AG09309 (cell line): Measurements from ENCODE around the gene TCP1.

Source experiments
- DNase-seq: peaks from one replicate; pipeline ENCODE4 v3.0.0-alpha.2; 2010; ENCODE audit warnings: low read depth
- H3K4me3 ChIP-seq: 2 replicates; pipeline ENCODE4 v1.5.1; 2011; ENCODE audit warnings: mild to moderate bottlenecking, low read depth, low read length, moderate library complexity; ENCODE audit not compliant: control insufficient read depth
- TF ChIP-seq, protein P1 (sequence below): IDR thresholded peaks from 2 replicates; pipeline ENCODE4 v1.5.1; 2011; ENCODE audit warnings: mild to moderate bottlenecking, low read depth, low read length, inconsistent platforms; ENCODE audit not compliant: insufficient read depth, control insufficient read depth; ENCODE audit errors: missing control alignments

TCP1 gene

GRCh38 chr6:159790149-159790955 lies 950 bp upstream of the TCP1 start, which contains the start of gene MRPL18:
Gene MRPL18, plus strand, starts transcription at chr6:159790467. Its CDS starts 121 bp downstream, at chr6:159790588.
- peak; percentile 93 for DNase-seq
- TF ChIP-seq, protein P1, sequence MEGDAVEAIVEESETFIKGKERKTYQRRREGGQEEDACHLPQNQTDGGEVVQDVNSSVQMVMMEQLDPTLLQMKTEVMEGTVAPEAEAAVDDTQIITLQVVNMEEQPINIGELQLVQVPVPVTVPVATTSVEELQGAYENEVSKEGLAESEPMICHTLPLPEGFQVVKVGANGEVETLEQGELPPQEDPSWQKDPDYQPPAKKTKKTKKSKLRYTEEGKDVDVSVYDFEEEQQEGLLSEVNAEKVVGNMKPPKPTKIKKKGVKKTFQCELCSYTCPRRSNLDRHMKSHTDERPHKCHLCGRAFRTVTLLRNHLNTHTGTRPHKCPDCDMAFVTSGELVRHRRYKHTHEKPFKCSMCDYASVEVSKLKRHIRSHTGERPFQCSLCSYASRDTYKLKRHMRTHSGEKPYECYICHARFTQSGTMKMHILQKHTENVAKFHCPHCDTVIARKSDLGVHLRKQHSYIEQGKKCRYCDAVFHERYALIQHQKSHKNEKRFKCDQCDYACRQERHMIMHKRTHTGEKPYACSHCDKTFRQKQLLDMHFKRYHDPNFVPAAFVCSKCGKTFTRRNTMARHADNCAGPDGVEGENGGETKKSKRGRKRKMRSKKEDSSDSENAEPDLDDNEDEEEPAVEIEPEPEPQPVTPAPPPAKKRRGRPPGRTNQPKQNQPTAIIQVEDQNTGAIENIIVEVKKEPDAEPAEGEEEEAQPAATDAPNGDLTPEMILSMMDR, result no peak
- peak within 1 kb of the TSS; percentile 69 for H3K4me3 ChIP-seq

- TF ChIP-seq, protein P1, result no peak
- DNase-seq, result no peak
- H3K4me3 ChIP-seq, result peak overlapping the region; percentile 69
Observed at GRCh38 chr6:159788753-159789376, 537 bp downstream of the TCP1 start.

GRCh38 chr6:159788276-159788675 lies 1.1 kb downstream of the TCP1 start:
- DNase-seq, result no peak
- peak overlapping the region; percentile 69 for H3K4me3 ChIP-seq
- TF ChIP-seq, protein P1, result no peak

GRCh38 chr6:159778542-159779103 lies 10.8 kb downstream of the TCP1 start:
- H3K4me3 ChIP-seq, result no peak overlapping the region
- TF ChIP-seq, protein P1, result no peak
- DNase-seq, result no peak

DNA sequence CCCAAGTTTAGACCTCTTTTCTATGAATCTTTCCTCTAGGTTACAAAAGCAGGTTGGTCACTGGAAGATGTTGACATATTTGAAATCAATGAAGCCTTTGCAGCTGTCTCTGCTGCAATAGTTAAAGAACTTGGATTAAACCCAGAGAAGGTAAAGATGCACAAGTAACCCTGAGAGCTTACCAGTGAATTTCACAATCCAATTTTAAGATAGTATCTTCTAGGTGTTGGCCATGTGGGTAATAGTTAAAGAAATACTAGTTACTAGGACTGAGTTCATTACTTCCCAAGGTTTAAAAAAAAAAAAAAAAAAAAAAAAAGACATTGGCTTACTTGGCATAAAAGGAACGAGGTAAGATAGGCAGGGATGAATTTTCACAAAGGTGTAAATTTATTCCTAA lies 11.3 kb downstream of the TCP1 start:
- TF ChIP-seq, protein P1, result no peak
- H3K4me3 ChIP-seq, result no peak overlapping the region
- no peak for DNase-seq

GRCh38 chr6:159777240-159777904 lies 12.0 kb downstream of the TCP1 start:
- DNase-seq, result no peak
- H3K4me3 ChIP-seq, result no peak overlapping the region
- TF ChIP-seq, protein P1, result no peak
